HPDE6-E6E7 (cell line): Measurements from ENCODE around the gene PPP1R3E.
"Not testable (repeated sequence)": the region's sequence is repeated elsewhere in the genome, so short reads cannot be mapped to it uniquely, and the experiment has no call there.

Experiments
- DNase-seq: peaks from one replicate; pipeline ENCODE4 v3.0.0; 2011; ENCODE audit warnings: missing footprints; ENCODE audit errors: extremely low spot score

PPP1R3E gene

GRCh38 chr14:23302290-23303225, at the start of gene PPP1R3E:
PPP1R3E (minus strand) TSS chr14:23302859; CDS start chr14:23302576, 283 bp downstream.
- no peak for DNase-seq

DNA sequence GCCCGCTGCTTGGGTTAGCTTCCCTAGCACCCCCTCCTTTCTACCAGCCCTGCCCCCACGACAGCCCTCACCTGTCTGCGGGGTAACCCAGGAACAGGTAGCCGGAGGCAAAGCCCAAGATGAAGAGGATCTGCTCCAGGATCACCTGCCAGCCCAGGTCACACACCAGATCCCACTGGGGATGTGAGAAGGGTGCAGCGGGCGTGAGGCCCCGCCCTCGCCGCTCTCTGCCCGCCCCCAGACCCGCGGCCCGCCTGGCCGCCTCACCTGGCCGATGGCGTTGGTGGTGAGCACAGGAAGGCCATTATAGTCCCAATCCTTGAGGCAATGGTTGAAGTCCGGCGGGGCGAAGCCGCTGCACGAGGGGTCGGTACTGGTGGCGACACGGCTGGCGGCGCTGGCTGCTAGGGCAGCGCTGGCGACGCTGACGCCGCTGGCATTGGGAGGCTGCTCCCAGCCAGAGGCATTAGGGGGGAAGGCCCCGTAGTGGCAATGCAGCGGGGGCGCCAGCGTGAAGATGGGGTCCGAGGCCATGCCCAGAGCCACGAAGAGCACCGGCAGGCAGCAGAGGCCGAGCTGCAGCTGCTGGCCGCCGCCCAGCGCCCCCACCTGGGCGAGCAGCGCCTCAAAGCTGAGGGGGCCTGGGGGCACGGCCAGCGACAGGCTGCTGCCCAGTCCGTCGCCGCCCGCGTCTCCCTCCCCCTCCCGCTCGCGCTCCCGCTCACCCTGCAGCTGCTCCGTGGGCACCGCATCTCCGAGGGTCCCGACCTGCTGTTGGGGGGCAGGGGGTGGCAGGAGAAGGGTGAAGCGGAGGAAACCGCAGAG, 49.2 kb upstream of the PPP1R3E start:
- no peak for DNase-seq

DNA sequence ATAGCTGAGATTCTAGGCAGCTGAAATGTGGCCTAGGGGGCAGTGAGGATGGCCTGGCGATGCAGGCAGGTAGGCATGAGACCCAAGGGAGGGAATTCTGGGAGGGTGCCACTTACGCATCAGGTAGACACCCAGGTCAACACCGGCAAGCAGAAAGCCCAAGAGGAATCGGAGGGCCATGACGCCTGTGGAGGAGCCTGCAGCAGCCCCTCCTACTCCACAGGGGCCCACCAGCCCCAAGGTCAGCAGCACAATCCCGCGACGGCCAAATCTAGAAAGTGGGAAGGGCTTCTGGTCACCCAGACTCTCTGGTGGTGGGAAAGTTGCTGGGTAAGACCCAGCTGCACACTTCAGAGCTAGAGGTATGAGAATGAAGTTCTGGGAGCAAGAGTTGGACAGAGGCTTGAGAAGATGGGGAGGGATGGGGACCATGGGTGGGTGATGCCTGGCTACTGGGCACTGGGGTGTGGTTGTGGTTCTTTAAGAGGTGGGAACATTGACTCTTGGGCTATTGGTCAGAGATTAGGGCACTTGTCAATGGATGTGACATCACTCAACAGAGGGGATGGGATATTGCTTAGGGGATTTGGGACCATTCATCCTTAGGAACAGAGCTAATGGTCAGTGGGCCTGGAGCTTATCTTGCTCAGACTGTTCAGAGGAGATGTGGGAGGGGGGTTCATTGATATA, 46.6 kb upstream of the PPP1R3E start:
- DNase-seq = no peak

DNA sequence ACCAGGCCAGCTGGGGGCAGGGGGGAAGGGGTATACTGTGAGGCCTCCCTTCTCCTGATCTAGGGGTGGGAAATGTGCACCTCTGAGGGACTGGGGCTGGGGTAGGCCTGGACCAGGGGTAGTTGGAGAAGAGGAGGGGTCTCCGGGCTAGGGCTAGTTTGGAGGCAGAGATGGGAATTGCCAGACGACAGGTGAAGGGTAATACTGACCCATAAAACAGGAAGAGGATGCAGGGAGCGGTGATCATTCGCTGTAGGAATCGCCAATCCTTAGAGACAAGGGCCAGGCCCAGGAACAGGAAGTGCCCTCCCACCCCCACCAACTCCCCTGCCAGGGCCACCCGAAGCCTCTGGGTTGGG, 45.6 kb upstream of the PPP1R3E start:
- no peak for DNase-seq

DNA sequence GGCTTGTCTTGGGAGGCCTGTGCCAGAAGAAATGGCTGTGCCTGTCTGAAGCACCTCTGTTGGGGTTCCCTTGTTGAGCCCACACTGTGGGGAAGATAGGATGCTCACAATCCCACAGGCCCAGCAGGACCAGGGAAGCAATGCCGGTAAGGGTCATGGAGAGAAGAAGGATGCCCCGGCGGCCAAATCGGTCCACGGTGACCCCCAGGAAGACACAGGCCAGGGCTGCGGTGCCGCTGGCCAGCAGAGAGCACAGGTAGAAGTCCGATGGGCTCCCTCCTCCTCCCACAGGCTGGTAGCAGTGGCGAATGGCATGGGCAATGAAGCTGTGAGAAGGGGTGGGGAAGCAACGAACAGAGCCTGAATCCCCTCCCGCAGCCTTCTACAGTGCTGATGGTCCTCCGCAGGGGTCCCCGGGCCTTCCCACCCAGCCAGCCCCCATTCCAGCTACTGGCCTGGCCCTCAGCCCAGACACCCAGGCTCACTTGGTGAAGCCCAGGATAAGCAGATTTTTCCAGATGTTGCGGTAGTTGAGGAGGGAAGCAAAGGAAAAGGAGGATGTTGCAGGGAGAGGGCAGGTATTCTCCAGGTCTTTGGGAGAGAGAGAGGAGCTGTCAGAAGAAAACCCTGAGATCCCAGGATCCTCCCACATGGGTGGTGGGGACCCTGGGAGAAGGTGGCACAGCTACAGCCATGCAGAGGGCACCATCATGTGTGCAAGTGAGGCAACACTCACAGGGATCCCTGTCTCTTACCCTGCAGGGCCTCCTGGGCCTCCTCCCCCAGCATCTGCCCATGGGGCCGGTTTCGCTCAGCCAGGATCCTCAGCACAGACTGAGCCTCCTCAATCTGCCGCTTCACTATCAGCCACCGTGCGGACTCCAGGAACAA, 45.0 kb upstream of the PPP1R3E start:
- DNase-seq = no peak

GRCh38 chr14:23346693-23347405, 44.2 kb upstream of the PPP1R3E start:
- DNase-seq = no peak

DNA sequence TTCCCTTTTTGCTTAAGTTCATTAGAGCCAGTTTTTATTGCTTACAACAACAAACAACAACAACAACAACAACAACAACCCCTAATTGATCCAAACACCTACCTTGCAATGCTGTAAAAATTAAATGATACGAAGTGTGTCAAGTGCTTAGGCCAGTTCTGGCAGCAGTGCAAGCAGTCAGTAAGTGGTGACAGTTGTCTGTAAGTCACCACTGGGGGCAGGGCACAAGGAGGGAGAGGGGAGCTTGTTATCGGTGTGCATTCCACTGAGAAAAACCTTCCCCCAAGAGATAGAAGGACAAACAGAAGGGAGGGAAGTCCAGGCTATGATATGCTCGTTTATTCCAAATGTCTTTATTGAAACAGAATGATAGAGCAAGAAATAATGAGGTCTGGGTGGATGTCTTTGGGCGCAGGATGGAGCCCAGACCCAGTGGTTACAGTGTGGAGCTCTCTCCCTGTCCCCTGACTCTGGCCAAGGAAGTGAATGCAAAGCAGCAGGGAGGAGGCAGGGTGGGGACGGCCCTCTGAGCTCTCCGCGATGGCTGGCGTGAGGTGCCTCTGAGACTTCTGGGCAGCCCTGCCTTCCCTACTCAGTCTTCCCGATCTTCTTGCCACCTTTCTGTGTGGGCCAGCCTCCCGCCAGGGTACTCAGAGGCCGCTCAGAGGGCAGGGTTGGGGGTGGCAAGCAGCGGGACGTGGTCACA, 43.5 kb upstream of the PPP1R3E start:
- DNase-seq = no peak

- no peak for DNase-seq
Measured at GRCh38 chr14:23344481-23344880, 41.8 kb upstream of the PPP1R3E start.

GRCh38 chr14:23339506-23340268, 37.0 kb upstream of the PPP1R3E start:
- no peak for DNase-seq

GRCh38 chr14:23335623-23336022, 33.0 kb upstream of the PPP1R3E start:
- DNase-seq = no peak

- peak; percentile 66 for DNase-seq
Measured at GRCh38 chr14:23327947-23328744, 25.5 kb upstream of the PPP1R3E start.

GRCh38 chr14:23326491-23327332, 24.1 kb upstream of the PPP1R3E start:
- DNase-seq = no peak

DNA sequence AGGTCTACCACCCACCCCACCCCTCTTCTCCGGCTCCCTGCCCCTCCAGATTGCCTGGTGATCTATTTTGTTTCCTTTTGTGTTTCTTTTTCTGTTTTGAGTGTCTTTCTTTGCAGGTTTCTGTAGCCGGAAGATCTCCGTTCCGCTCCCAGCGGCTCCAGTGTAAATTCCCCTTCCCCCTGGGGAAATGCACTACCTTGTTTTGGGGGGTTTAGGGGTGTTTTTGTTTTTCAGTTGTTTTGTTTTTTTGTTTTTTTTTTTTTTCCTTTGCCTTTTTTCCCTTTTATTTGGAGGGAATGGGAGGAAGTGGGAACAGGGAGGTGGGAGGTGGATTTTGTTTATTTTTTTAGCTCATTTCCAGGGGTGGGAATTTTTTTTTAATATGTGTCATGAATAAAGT, 23.1 kb upstream of the PPP1R3E start:
- not testable (repeated sequence) for DNase-seq

DNA sequence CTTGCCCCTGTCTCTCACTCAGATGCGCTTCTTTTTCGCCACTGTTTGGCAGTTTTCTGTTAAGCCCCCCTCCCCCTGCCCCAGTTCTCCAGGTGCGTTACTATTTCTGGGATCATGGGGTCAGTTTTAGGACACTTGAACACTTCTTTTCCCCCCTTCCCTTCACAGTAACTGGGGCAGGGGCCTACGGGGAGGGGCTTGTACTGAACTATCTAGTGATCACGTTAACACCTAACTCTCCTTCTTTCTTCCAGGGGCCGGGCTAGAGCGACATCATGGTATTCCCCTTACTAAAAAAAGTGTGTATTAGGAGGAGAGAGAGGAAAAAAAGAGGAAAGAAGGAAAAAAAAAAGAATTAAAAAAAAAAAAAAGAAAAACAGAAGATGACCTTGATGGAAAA, 22.3 kb upstream of the PPP1R3E start:
- DNase-seq = no peak

DNA sequence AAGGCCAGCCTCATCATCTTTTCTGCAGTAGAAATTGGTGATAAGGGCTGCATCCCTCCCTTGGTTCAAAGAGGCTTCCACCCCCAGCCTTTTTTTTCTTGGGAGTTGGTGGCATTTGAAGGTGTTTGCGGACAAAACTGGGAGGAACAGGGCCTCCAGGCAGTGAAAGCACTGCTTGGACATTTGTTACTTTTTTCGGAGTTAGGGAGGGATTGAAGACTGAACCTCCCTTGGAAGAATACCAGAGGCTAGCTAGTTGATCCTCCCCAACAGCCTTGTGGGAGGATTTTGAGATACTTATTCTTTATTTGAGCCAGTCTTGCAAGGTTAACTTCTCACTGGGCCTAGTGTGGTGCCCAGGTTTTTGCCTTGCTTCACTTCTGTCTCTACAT, 21.8 kb upstream of the PPP1R3E start:
- DNase-seq = no peak

DNA sequence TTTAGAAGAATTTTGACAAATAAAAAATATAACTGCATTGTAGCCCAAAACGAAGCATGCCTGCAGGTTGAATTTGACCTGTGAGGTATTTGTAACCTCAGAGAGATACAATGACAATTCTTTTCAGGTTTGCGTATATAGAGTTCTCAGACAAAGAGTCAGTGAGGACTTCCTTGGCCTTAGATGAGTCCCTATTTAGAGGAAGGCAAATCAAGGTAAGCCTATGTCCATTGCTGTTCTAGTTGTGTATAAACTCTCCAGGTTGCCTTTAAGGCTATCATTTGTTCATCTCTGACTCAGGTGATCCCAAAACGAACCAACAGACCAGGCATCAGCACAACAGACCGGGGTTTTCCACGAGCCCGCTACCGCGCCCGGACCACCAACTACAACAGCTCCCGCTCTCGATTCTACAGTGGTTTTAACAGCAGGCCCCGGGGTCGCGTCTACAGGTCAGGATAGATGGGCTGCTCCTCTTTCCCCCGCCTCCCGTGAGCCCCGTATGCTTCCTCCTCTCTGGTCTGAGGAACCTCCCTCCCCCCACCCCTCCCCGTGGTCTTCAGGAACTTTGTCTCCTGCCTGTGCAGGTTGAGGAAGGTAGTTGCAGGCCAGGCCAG, 21.3 kb upstream of the PPP1R3E start:
- DNase-seq = no peak
